HepG2 (cell line): Measurements from ENCODE around the gene STH.

Experiments used
- MAFK ChIP-seq, 2 experiments: IDR thresholded peaks in 1 of 2; conservative IDR thresholded peaks in 1 of 2; 2 replicates each; pipeline ENCODE4 v1.6.1; 2011; ENCODE audit warnings: improper control_type of control experiment in 2 of 2, low read length in 2 of 2
- RFX1 ChIP-seq: fragments of 450-650 bp; IDR thresholded peaks from 2 replicates; pipeline ENCODE4 v1.6.1; 2017
- SAFB2 ChIP-seq: sonication (generic); formaldehyde crosslinking; IDR thresholded peaks from 2 replicates; pipeline ENCODE4 v1.5.1; 2020; ENCODE audit warnings: missing genetic modification reagents, low read depth, mild to moderate bottlenecking, borderline replicate concordance
- SIN3A ChIP-seq: IDR thresholded peaks from 2 replicates; pipeline ENCODE4 v1.6.1; 2011; ENCODE audit warnings: low read depth, mild to moderate bottlenecking, control low read depth, low read length, borderline replicate concordance
- ZC3H4 ChIP-seq: sonication (generic); formaldehyde crosslinking; IDR thresholded peaks from 2 replicates; pipeline ENCODE4 v1.4.0; 2020; ENCODE audit warnings: missing genetic modification reagents, borderline replicate concordance
- ZNF274 ChIP-seq: sonication (generic); formaldehyde crosslinking; IDR thresholded peaks from 2 replicates; pipeline ENCODE4 v1.5.1; 2020; ENCODE audit warnings: mild to moderate bottlenecking, missing genetic modification reagents

GRCh38 chr17:46045639-46046038 lies 46.6 kb downstream of the STH start:
- TF ChIP-seq RFX1 (no peak), SIN3A (no peak), SAFB2 (no peak), MAFK (conservative IDR thresholded peaks at IDR 0.05 in 1 of 2, IDR thresholded peaks at IDR 0.05 in 1 of 2; ENCODE audit: low read length in 2 of 2) (no peak), ZC3H4 (CRISPR knock-in tag) (no peak), ZNF274 (CRISPR knock-in tag) (no peak)
